Prostate gland (tissue), 2 donors: Measurements from ENCODE around the gene TESK1. TPM values are rescaled to one million over a fixed set of nuclear protein-coding genes. Genes with fewer than 3 reads are reported as not detected.

ENCODE experiments used
- DNase-seq: peaks from one replicate; pipeline ENCODE4 v3.0.0-alpha.2; 2019; ENCODE audit warnings: low spot score
- H3K27ac ChIP-seq, 2 donors: fragments of 200-600 bp; sonication (generic); 2 replicates each; pipeline ENCODE4 v1.5.1; 2017 to 2019
- H3K27me3 ChIP-seq: fragments of 200-600 bp; sonication (generic); replicated peaks from 2 replicates; pipeline ENCODE4 v1.5.1; 2019; ENCODE audit not compliant: insufficient read depth
- H3K36me3 ChIP-seq, 2 donors: fragments of 200-600 bp; sonication (generic); 1 replicate in 1 of 2; 2 replicates in 1 of 2; pipeline versions ENCODE4 v1.5.1 to v1.8.1; 2017 to 2019
- H3K4me1 ChIP-seq: fragments of 200-600 bp; sonication (generic); replicated peaks from 2 replicates; pipeline ENCODE4 v1.5.1; 2019
- H3K4me3 ChIP-seq, 2 donors: fragments of 200-600 bp; sonication (generic); 2 replicates each; pipeline ENCODE4 v1.5.1; 2017 to 2019
- H3K9me3 ChIP-seq: fragments of 200-600 bp; sonication (generic); 2 replicates; pipeline ENCODE4 v1.5.1; 2017
- POLR2A ChIP-seq: fragments of 450-650 bp; IDR thresholded peaks from one replicate; pipeline ENCODE4 v1.6.1; 2016; ENCODE audit warnings: antibody characterized with exemption, mild to moderate bottlenecking
- POLR2AphosphoS5 ChIP-seq: sonication (generic); formaldehyde crosslinking; IDR thresholded peaks from one replicate; pipeline ENCODE4 v1.6.1; 2017; ENCODE audit warnings: antibody characterized with exemption
- WGBS: methylation state at CpG from one replicate; pipeline ENCODE4 v1.1.5; 2018; 5-methylcytosine and 5-hydroxymethylcytosine counted together
- intact Hi-C: fragments of 100-400 bp; cut with DNase I; formaldehyde crosslinking; loops from one replicate; pipeline ENCODE4 v1.14.2; 2022
- total RNA-seq, 2 donors: library from RNA; depleted of rRNA; stranded (reverse); fragments of >200 nt; gene quantifications; one replicate each; pipeline ENCODE4 v1.1.0, GENCODE V29; 2016
- TF ChIP-seq, protein P1 (sequence below), 4 experiments: fragments of 200-600 bp in 2 of 4; fragments of 450-650 bp in 2 of 4; sonication (generic) in 2 of 4; IDR thresholded peaks; 1 replicate in 3 of 4; 2 replicates in 1 of 4; pipeline ENCODE4 v1.5.1; 2016 to 2019; ENCODE audit warnings: antibody characterized with exemption in 4 of 4, mild to moderate bottlenecking in 2 of 4, moderate library complexity in 2 of 4

The TESK1 gene
- total RNA-seq, 2 donors from 2014 or later = 40.2 to 67.3 TPM

DNA sequence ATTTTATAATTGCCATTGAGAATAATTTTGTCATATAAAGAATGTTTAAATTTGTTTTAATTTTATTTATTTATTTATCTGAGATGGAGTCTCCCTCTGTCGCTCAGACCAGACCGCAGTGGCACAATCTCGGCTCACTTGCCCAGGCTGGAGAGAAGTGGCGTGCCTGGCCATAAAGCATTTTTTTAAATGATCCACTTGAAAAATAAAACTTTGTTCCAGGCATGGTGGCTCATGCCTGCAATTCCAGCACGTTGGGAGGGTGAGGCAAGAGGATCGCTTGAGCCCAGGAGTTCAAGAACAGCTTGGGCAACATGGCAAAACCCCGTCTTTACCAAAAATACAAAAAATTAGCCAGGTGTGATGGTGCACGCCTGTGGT, 47.8 kb downstream of the TESK1 start:
- no peaks in the 10 kb centered on the region for H3K36me3 ChIP-seq
- no peaks in the 10 kb centered on the region for H3K4me1 ChIP-seq
- no peak for DNase-seq
- no peaks in the 10 kb centered on the region for H3K27me3 ChIP-seq
- TF ChIP-seq, protein P1, sequence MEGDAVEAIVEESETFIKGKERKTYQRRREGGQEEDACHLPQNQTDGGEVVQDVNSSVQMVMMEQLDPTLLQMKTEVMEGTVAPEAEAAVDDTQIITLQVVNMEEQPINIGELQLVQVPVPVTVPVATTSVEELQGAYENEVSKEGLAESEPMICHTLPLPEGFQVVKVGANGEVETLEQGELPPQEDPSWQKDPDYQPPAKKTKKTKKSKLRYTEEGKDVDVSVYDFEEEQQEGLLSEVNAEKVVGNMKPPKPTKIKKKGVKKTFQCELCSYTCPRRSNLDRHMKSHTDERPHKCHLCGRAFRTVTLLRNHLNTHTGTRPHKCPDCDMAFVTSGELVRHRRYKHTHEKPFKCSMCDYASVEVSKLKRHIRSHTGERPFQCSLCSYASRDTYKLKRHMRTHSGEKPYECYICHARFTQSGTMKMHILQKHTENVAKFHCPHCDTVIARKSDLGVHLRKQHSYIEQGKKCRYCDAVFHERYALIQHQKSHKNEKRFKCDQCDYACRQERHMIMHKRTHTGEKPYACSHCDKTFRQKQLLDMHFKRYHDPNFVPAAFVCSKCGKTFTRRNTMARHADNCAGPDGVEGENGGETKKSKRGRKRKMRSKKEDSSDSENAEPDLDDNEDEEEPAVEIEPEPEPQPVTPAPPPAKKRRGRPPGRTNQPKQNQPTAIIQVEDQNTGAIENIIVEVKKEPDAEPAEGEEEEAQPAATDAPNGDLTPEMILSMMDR (IDR thresholded peaks at IDR 0.05) = no peak
- no peak for TF ChIP-seq POLR2A
- no peak for TF ChIP-seq POLR2AphosphoS5
- WGBS = 86% methylated on average over 8 of the region's 8 CpGs
- intact Hi-C loops = no loop called here
- no peaks in the 10 kb centered on the region for H3K9me3 ChIP-seq
- no peak overlapping the region for H3K27ac ChIP-seq
- H3K4me3 ChIP-seq = no peak overlapping the region

DNA sequence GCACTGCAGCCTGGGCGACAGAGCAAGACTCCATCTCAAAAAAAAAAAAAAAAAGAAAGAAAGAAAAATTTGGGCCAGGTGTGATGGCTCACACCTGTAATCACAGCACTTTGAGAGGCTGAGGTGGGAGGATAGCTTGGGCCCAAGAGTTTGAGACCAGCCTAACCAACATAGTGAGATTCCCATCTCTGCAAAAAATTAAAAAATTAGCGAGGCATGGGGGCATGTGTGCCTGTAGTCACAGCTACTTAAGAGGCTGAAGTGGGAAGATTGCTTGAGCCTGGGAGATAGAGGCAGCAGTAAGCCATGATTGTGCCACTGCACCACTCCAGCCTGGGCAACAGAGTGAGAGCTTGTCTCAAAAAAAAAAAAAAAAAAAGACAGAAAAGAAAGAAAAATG, 48.5 kb downstream of the TESK1 start:
- Histone ChIP-seq H3K9me3 (no peaks in the 10 kb centered on the region), H3K27ac (no peak overlapping the region), H3K4me1 (no peaks in the 10 kb centered on the region), H3K36me3 (no peaks in the 10 kb centered on the region), H3K27me3 (no peaks in the 10 kb centered on the region), H3K4me3 (no peak overlapping the region)
- TF ChIP-seq, protein P1 (IDR thresholded peaks at IDR 0.05) = no peak
- TF ChIP-seq POLR2AphosphoS5 (no peak), POLR2A (no peak)
- 89% methylated on average over 2 of the region's 2 CpGs for WGBS
- intact Hi-C loops = no loop called here
- DNase-seq = no peak

DNA sequence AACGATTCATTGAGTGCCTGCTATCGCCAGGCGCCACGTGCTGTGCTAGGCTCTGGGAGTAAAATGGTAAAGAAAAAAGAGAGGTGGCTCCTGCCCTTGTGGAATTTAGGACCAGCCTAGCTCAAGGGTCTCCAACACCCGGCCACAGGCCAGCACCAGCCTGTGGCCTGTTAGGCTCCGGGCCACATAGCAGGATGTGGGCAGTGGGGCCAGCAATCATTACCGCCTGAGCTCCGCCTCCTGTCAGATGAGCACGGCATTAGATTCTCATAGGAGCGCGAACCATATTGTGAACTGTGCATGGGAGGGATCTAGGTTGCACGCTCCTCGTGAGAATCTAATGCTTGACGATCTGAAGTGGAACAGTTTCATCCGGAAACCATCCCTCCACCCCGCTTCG, 51.3 kb downstream of the TESK1 start:
- no peaks in the 10 kb centered on the region for H3K36me3 ChIP-seq
- intact Hi-C loops = loop anchor here (5.0 kb wide), 1 partner anchor 76 kb away; the partner anchor contains the start of genes CREB3 and TLN1
- H3K9me3 ChIP-seq = no peaks in the 10 kb centered on the region
- no peak overlapping the region for H3K4me3 ChIP-seq
- peak overlapping the region in 1 of 2 donors; percentile 93 for H3K27ac ChIP-seq
- no peaks in the 10 kb centered on the region for H3K27me3 ChIP-seq
- DNase-seq = no peak
- no peaks in the 10 kb centered on the region for H3K4me1 ChIP-seq
- WGBS = 84% methylated on average over 17 of the region's 17 CpGs
- TF ChIP-seq, protein P1 (IDR thresholded peaks at IDR 0.05) = no peak
- TF ChIP-seq POLR2AphosphoS5 (no peak), POLR2A (no peak)

DNA sequence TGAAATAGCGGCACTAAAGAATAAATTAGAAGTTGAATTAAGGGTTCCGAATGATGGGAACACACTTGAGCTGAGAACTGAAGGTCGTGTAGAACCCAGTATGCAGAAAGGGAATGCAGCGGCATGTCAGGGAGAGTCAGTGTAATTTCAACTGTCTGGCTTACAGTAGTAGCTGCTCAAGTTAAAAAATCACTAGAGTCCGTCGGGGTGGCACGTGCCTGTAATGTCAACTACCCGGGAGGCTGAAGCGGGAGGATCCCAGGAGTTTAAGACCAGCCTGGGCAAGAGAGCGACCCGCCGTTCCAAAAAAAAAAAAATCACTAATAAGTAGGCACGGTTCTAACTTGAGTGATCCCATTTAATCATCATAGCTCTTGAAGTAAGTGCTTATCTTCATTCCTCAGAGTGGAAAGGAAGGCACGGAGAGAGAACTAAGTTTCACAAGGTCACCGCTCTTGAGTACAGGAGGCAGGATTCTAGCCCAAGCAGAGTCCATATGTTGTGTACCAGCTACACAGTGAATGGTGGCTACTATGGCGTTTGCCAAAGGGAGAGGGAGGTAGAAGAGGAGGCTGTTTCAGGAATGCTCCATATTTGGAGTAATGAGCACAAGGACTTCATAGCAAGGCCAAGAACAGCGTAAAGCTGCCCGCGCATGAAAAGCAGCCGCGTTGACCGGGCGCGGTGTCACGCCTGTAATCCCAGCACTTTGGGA, 51.9 kb downstream of the TESK1 start:
- H3K27ac ChIP-seq = peak overlapping the region; percentile 85 to 93
- intact Hi-C loops = loop anchor here (5.0 kb wide), 1 partner anchor 75 kb away; the partner anchor contains the start of genes CREB3 and TLN1
- WGBS = 23% methylated on average over 25 of the region's 25 CpGs
- no peaks in the 10 kb centered on the region for H3K27me3 ChIP-seq
- TF ChIP-seq POLR2AphosphoS5 = no peak
- H3K36me3 ChIP-seq = no peaks in the 10 kb centered on the region
- DNase-seq = no peak
- no peaks in the 10 kb centered on the region for H3K9me3 ChIP-seq
- H3K4me1 ChIP-seq = no peaks in the 10 kb centered on the region
- peak overlapping the region; percentile 84 to 91 for H3K4me3 ChIP-seq

DNA sequence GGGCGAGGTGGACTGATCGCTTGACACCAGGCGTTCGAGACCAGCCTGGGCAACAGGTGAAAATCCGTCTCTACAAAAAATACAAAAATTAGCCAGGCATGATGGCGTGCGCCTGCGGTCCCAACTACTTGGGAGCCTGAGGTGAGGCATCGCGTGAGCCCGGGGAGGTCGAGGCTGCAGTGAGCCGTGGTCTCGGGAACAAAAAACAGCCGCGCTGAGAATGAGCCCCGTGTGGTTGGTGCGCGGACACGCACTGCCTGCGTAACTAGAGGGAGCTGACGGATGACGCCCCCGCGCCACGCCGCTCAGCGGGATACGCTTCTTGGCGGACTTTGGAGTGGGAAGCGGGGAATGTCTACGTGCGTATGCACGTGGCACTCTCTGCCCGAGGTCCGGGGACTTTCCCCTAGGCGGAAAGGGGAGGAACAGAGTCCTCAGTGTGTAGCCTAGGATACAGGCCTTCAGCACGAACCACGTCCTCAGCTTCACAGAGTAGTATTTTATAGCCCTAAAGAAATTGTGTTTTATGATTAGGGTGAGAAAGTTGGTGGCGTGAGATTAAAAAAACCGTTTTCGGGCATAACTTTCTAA, 52.6 kb downstream of the TESK1 start, which contains the start of gene RMRP:
TSS of gene RMRP (minus strand) at position 474 of the 591 bp plus-strand sequence.
- Histone ChIP-seq H3K4me1 (no peaks in the 10 kb centered on the region), H3K27ac (peak within 1 kb of the TSS; percentile 85 to 93), H3K9me3 (no peaks in the 10 kb centered on the region), H3K36me3 (no peaks in the 10 kb centered on the region), H3K27me3 (no peaks in the 10 kb centered on the region), H3K4me3 (peak within 1 kb of the TSS; percentile 84 to 91)
- TF ChIP-seq POLR2A (peak; percentile 68), POLR2AphosphoS5 (peak; percentile 97)
- TF ChIP-seq, protein P1 (IDR thresholded peaks at IDR 0.05) = peak in 3 of 4 experiments; percentile 15 to 60 (median 47)
- DNase-seq = peak; percentile 95
- WGBS = under 1% methylated on average over 42 of the region's 42 CpGs
- intact Hi-C loops = loop anchor here (5.0 kb wide), 1 partner anchor 75 kb away; the partner anchor contains the start of genes CREB3 and TLN1
